ENCODE data around the gene TIMMDC1. TPM values are rescaled to one million over a fixed set of nuclear protein-coding genes. Genes with fewer than 3 reads are reported as not detected.
A peak's percentile ranks its signal among the peaks of the same experiment; 100 is the strongest.

TIMMDC1 gene
- total and polyA plus RNA-seq, 2 of the 13 experiments (the other 11 are each of a cell fraction or from before 2014, with no cell fraction given) = 50.0 to 77.8 TPM

- TF ChIP-seq MXD3 (CRISPR knock-in tag; IDR thresholded peaks at IDR 0.05) = peak; percentile 63; the same call in 1 of the 2 replicates
- TF ChIP-seq ZNF136 (CRISPR knock-in tag; IDR thresholded peaks at IDR 0.05; ENCODE audit: low read depth) = no peak
- TF ChIP-seq, protein P1, sequence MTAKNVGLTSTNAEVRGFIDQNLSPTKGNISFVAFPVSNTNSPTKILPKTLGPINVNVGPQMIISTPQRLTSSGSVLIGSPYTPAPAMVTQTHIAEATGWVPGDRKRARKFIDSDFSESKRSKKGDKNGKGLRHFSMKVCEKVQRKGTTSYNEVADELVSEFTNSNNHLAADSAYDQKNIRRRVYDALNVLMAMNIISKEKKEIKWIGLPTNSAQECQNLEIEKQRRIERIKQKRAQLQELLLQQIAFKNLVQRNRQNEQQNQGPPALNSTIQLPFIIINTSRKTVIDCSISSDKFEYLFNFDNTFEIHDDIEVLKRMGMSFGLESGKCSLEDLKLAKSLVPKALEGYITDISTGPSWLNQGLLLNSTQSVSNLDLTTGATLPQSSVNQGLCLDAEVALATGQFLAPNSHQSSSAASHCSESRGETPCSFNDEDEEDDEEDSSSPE (CRISPR knock-in tag; IDR thresholded peaks at IDR 0.05) = peak; percentile 69
- no peak for TF ChIP-seq ZFP36 (IDR thresholded peaks at IDR 0.05; ENCODE audit: borderline replicate concordance, low read depth, low read length, partially characterized antibody)
- no peak for TF ChIP-seq GTF2F1 (IDR thresholded peaks at IDR 0.05; ENCODE audit: low read length)
- TF ChIP-seq, protein P2, sequence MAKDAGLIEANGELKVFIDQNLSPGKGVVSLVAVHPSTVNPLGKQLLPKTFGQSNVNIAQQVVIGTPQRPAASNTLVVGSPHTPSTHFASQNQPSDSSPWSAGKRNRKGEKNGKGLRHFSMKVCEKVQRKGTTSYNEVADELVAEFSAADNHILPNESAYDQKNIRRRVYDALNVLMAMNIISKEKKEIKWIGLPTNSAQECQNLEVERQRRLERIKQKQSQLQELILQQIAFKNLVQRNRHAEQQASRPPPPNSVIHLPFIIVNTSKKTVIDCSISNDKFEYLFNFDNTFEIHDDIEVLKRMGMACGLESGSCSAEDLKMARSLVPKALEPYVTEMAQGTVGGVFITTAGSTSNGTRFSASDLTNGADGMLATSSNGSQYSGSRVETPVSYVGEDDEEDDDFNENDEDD (CRISPR knock-in tag; IDR thresholded peaks at IDR 0.05; ENCODE audit: borderline replicate concordance) = peak; percentile 54; the same call in 1 of the 2 replicates
- no peak for TF ChIP-seq LRRFIP1 (CRISPR knock-in tag; conservative IDR thresholded peaks at IDR 0.05)
- TF ChIP-seq, protein P3, sequence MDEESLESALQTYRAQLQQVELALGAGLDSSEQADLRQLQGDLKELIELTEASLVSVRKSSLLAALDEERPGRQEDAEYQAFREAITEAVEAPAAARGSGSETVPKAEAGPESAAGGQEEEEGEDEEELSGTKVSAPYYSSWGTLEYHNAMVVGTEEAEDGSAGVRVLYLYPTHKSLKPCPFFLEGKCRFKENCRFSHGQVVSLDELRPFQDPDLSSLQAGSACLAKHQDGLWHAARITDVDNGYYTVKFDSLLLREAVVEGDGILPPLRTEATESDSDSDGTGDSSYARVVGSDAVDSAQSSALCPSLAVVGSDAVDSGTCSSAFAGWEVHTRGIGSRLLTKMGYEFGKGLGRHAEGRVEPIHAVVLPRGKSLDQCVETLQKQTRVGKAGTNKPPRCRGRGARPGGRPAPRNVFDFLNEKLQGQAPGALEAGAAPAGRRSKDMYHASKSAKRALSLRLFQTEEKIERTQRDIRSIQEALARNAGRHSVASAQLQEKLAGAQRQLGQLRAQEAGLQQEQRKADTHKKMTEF (CRISPR knock-in tag; IDR thresholded peaks at IDR 0.05) = peak; percentile 86
- peak; percentile 49; the same call in 1 of the 2 replicates for TF ChIP-seq RERE (CRISPR knock-in tag; IDR thresholded peaks at IDR 0.05; ENCODE audit: low read depth)
- peak; percentile 23 for TF ChIP-seq U2AF1 (optimal IDR thresholded peaks at IDR 0.05; ENCODE audit: low read depth, low read length)
- peak; percentile 76 for TF ChIP-seq XRCC5 (optimal IDR thresholded peaks at IDR 0.05; ENCODE audit: low read length)
- TF ChIP-seq ZNF839 (CRISPR knock-in tag; IDR thresholded peaks at IDR 0.05; ENCODE audit: borderline replicate concordance) = peak; percentile 76; the same call in 1 of the 2 replicates
- peak; percentile 77; the same call in 1 of the 2 replicates for TF ChIP-seq BORCS8-MEF2B (CRISPR knock-in tag; IDR thresholded peaks at IDR 0.05)
- TF ChIP-seq E2F5 (CRISPR knock-in tag; conservative IDR thresholded peaks at IDR 0.05) = no peak
These were observed at the start of gene TIMMDC1 (continued) for GRCh38 chr3:119498186-119499011.

Measured in HepG2 (cell line).